HepG2 (cell line): ENCODE results near the gene PLEKHG2. TPM values are rescaled to one million over a fixed set of nuclear protein-coding genes. Genes with fewer than 3 reads are reported as not detected.

ENCODE experiments used
- ARNT2 ChIP-seq: sonication (generic); formaldehyde crosslinking; IDR thresholded peaks from 2 replicates; pipeline ENCODE4 v1.8.0; 2022; ENCODE audit warnings: mild to moderate bottlenecking, low read depth, missing genetic modification reagents, moderate library complexity
- ELF1 ChIP-seq: sonication (generic); formaldehyde crosslinking; IDR thresholded peaks from 2 replicates; pipeline ENCODE4 v1.4.0; 2020; ENCODE audit warnings: missing genetic modification reagents
- GLI4 ChIP-seq: sonication (generic); formaldehyde crosslinking; IDR thresholded peaks from 2 replicates; pipeline ENCODE4 v1.5.1; 2020; ENCODE audit warnings: missing genetic modification reagents, mild to moderate bottlenecking, moderate library complexity, borderline replicate concordance
- HNF4A ChIP-seq: sonication (generic); formaldehyde crosslinking; IDR thresholded peaks from 2 replicates; pipeline ENCODE4 v1.4.0; 2020; ENCODE audit warnings: missing genetic modification reagents
- HNF4G ChIP-seq, 2 experiments: sonication (generic) in 1 of 2; formaldehyde crosslinking in 1 of 2; IDR thresholded peaks; 2 replicates each; pipeline versions ENCODE4 v1.4.0 to v1.6.1; 2011 to 2020; ENCODE audit warnings: borderline replicate concordance in 2 of 2, low read depth in 2 of 2, mild to moderate bottlenecking in 2 of 2, low read length in 1 of 2, missing genetic modification reagents in 1 of 2, moderate library complexity in 1 of 2
- NFYB ChIP-seq: sonication (generic); formaldehyde crosslinking; IDR thresholded peaks from 2 replicates; pipeline ENCODE4 v1.4.0; 2020; ENCODE audit warnings: missing genetic modification reagents
- PAF1 ChIP-seq: IDR thresholded peaks from 2 replicates; pipeline ENCODE4 v1.6.1; 2016; ENCODE audit warnings: missing genetic modification reagents, missing compliant biosample characterization
- PAWR ChIP-seq: sonication (generic); formaldehyde crosslinking; IDR thresholded peaks from 2 replicates; pipeline ENCODE4 v1.4.0; 2020; ENCODE audit warnings: missing genetic modification reagents, mild to moderate bottlenecking, borderline replicate concordance
- REL ChIP-seq: sonication (generic); formaldehyde crosslinking; conservative IDR thresholded peaks from 2 replicates; pipeline ENCODE4 v1.8.0; 2022; ENCODE audit warnings: mild to moderate bottlenecking, missing genetic modification reagents, moderate library complexity
- RXRA ChIP-seq: sonication (generic); formaldehyde crosslinking; IDR thresholded peaks from 2 replicates; pipeline ENCODE4 v1.5.1; 2020; ENCODE audit warnings: missing genetic modification reagents
- SATB2 ChIP-seq: sonication (generic); formaldehyde crosslinking; IDR thresholded peaks from 2 replicates; pipeline ENCODE4 v1.5.0; 2020; ENCODE audit warnings: missing genetic modification reagents
- SOX6 ChIP-seq, 2 experiments: fragments of 450-650 bp in 1 of 2; sonication (generic) in 1 of 2; formaldehyde crosslinking in 1 of 2; IDR thresholded peaks; 2 replicates each; pipeline versions ENCODE4 v1.4.0 to v1.6.1; 2017 to 2020; ENCODE audit warnings: antibody characterized with exemption in 1 of 2, mild to moderate bottlenecking in 1 of 2, missing genetic modification reagents in 1 of 2
- TEAD3 ChIP-seq: optimal IDR thresholded peaks from 2 replicates; pipeline ENCODE3; 2016; ENCODE audit warnings: borderline replicate concordance
- ZBED4 ChIP-seq: sonication (generic); formaldehyde crosslinking; IDR thresholded peaks from 2 replicates; pipeline ENCODE4 v1.4.0; 2020; ENCODE audit warnings: missing genetic modification reagents, borderline replicate concordance
- ZC3H4 ChIP-seq: sonication (generic); formaldehyde crosslinking; IDR thresholded peaks from 2 replicates; pipeline ENCODE4 v1.4.0; 2020; ENCODE audit warnings: missing genetic modification reagents, borderline replicate concordance
- ZNF3 ChIP-seq: IDR thresholded peaks from 2 replicates; pipeline ENCODE4 v1.7.0; 2017; ENCODE audit warnings: inconsistent platforms
- ZNF333 ChIP-seq: sonication (generic); formaldehyde crosslinking; IDR thresholded peaks from 2 replicates; pipeline ENCODE4 v1.4.0; 2020; ENCODE audit warnings: mild to moderate bottlenecking, missing genetic modification reagents, borderline replicate concordance
- ZNF547 ChIP-seq: sonication (generic); formaldehyde crosslinking; IDR thresholded peaks from 2 replicates; pipeline ENCODE4 v1.5.1; 2020; ENCODE audit warnings: mild to moderate bottlenecking, missing genetic modification reagents
- ZNF704 ChIP-seq: sonication (generic); formaldehyde crosslinking; IDR thresholded peaks from 2 replicates; pipeline ENCODE4 v1.8.1; 2023; ENCODE audit warnings: mild to moderate bottlenecking, inconsistent platforms, moderate library complexity, missing genetic modification reagents, borderline replicate concordance
- ZNF792 ChIP-seq: IDR thresholded peaks from 2 replicates; pipeline ENCODE4 v1.6.1; 2016
- polyA plus RNA-seq, 8 experiments: library from polyadenylated mRNA; depleted of rRNA in 3 of 8; stranded (reverse) in 7 of 8; unstranded in 1 of 8; fragments of >200 nt; fragmentation: Illumina TruSeq in 4 of 8; extraction: Trizol in 4 of 8; gene quantifications; 2 replicates each; pipeline versions ENCODE4 v1.2.1 to v1.2.3, GENCODE V29; 2011 to 2016; ENCODE audit warnings: low read depth in 4 of 8, missing spikeins in 1 of 8, mixed read lengths in 1 of 8; ENCODE audit not compliant: insufficient read depth in 1 of 8
- total RNA-seq, 5 experiments: library from RNA; depleted of rRNA; stranded (reverse); fragments of >200 nt; fragmentation: Illumina TruSeq; extraction: Trizol; gene quantifications; 2 replicates each; pipeline ENCODE4 v1.2.3, GENCODE V29; 2016; ENCODE audit warnings: low read depth in 1 of 5
- TF ChIP-seq, protein P1 (sequence below): fragments of 450-650 bp; IDR thresholded peaks from 2 replicates; pipeline ENCODE4 v1.6.1; 2016

Gene PLEKHG2
- total and polyA plus RNA-seq, 2 of the 13 experiments (the other 11 are each of a cell fraction or from before 2014, with no cell fraction given): 3.6 to 6.8 TPM

DNA sequence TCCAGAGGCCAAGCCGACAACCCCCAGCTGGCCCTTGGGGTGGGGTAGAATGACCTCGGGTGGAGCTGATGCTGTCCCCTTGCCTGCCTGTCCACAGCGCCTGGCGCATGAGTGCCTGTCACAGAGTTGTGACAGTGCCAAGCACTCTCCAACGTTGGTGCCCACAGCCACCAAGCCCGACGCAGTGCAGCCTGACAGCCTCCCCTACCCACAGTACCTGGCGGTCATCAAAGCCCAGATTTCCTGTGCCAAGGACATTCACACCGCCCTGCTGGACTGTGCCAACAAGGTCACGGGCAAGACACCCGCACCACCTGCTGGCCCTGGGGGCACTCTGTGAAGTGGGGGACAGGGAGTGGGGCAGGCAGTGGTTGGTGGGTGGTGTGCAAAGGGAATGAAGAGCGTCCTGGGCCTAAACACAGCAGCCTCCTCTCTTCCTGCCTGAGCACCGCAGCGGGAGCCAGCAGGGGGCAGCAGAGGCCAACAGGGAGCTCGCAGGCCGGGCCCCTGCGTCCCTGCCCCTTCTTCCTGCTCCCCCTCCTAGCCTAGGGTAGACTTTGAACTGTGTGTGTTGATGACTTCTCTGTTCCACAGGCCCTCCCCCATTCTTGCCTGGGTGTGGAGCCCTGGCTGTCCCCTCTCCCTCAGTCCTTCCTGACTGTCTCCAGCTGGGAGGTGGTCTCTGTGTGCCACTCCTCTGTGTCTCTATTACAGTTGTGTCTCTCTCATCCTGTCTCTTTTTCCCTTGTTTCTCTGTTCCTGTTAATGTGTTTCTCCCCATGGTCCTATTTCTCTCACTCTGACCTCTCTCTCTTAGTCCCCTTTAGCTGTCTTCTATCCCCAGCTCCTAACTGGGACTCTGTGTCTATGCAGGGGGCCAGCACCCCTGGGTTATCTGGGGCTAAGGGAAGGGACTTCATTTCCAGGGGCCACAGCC lies 14.8 kb upstream of the PLEKHG2 start (continued):
- peak; percentile 98 for TF ChIP-seq HNF4G (IDR thresholded peaks at IDR 0.05; ENCODE audit: borderline replicate concordance, low read depth, low read length)
- TF ChIP-seq HNF4G (CRISPR knock-in tag; IDR thresholded peaks at IDR 0.05; ENCODE audit: borderline replicate concordance, low read depth): peak; percentile 99
- TF ChIP-seq NFYB (CRISPR knock-in tag): no peak
- TF ChIP-seq HNF4A (CRISPR knock-in tag): peak; percentile 99
- peak; percentile 57; the same call in 1 of the 2 replicates for TF ChIP-seq ZNF792 (CRISPR knock-in tag)
- TF ChIP-seq SATB2: no peak
- TF ChIP-seq, protein P1, sequence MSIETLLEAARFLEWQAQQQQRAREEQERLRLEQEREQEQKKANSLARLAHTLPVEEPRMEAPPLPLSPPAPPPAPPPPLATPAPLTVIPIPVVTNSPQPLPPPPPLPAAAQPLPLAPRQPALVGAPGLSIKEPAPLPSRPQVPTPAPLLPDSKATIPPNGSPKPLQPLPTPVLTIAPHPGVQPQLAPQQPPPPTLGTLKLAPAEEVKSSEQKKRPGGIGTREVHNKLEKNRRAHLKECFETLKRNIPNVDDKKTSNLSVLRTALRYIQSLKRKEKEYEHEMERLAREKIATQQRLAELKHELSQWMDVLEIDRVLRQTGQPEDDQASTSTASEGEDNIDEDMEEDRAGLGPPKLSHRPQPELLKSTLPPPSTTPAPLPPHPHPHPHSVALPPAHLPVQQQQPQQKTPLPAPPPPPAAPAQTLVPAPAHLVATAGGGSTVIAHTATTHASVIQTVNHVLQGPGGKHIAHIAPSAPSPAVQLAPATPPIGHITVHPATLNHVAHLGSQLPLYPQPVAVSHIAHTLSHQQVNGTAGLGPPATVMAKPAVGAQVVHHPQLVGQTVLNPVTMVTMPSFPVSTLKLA: no peak
- TF ChIP-seq ZC3H4 (CRISPR knock-in tag): no peak
- TF ChIP-seq PAWR: no peak
- peak; percentile 69; the same call in 1 of the 2 replicates for TF ChIP-seq ZNF547 (CRISPR knock-in tag)
- TF ChIP-seq ELF1 (CRISPR knock-in tag): peak; percentile 86
- no peak for TF ChIP-seq REL
- TF ChIP-seq PAF1: no peak
- TF ChIP-seq RXRA (CRISPR knock-in tag): peak; percentile 91
- TF ChIP-seq ARNT2 (CRISPR knock-in tag): peak; percentile 38; the same call in 1 of the 2 replicates
- TF ChIP-seq ZNF3 (CRISPR knock-in tag): peak; percentile 95
- TF ChIP-seq GLI4: no peak
- peak; percentile 37; the same call in 1 of the 2 replicates for TF ChIP-seq ZNF333 (CRISPR knock-in tag)
- TF ChIP-seq ZNF704 (CRISPR knock-in tag): no peak
- no peak; the same call in 1 of the 2 replicates for TF ChIP-seq ZBED4 (CRISPR knock-in tag)
- TF ChIP-seq TEAD3 (CRISPR knock-in tag): peak; percentile 81
- TF ChIP-seq SOX6 (IDR thresholded peaks at IDR 0.05): no peak
- peak; percentile 83 for TF ChIP-seq SOX6 (CRISPR knock-in tag; IDR thresholded peaks at IDR 0.05)
